ENCODE data around the gene HSPA12B.
A peak's percentile ranks its signal among the peaks of the same experiment; 100 is the strongest.

The HSPA12B gene

GRCh38 chr20:3714092-3714491, 18.4 kb upstream of the HSPA12B start:
- ChIA-PET CTCF (interaction anchor here (0.6 kb wide), 1 partner anchor 66 kb away, joined by 3 read pairs; no protein-coding TSS in a partner anchor), POLR2A (ENCODE audit: low non-redundant PET) (no interaction called here)
- DNase-seq (ENCODE audit: low spot score): no peak
- TF ChIP-seq, protein P1, sequence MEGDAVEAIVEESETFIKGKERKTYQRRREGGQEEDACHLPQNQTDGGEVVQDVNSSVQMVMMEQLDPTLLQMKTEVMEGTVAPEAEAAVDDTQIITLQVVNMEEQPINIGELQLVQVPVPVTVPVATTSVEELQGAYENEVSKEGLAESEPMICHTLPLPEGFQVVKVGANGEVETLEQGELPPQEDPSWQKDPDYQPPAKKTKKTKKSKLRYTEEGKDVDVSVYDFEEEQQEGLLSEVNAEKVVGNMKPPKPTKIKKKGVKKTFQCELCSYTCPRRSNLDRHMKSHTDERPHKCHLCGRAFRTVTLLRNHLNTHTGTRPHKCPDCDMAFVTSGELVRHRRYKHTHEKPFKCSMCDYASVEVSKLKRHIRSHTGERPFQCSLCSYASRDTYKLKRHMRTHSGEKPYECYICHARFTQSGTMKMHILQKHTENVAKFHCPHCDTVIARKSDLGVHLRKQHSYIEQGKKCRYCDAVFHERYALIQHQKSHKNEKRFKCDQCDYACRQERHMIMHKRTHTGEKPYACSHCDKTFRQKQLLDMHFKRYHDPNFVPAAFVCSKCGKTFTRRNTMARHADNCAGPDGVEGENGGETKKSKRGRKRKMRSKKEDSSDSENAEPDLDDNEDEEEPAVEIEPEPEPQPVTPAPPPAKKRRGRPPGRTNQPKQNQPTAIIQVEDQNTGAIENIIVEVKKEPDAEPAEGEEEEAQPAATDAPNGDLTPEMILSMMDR (conservative IDR thresholded peaks at IDR 0.05; ENCODE audit: low read depth): no peak
- no peak overlapping the region for H3K27ac ChIP-seq

DNA sequence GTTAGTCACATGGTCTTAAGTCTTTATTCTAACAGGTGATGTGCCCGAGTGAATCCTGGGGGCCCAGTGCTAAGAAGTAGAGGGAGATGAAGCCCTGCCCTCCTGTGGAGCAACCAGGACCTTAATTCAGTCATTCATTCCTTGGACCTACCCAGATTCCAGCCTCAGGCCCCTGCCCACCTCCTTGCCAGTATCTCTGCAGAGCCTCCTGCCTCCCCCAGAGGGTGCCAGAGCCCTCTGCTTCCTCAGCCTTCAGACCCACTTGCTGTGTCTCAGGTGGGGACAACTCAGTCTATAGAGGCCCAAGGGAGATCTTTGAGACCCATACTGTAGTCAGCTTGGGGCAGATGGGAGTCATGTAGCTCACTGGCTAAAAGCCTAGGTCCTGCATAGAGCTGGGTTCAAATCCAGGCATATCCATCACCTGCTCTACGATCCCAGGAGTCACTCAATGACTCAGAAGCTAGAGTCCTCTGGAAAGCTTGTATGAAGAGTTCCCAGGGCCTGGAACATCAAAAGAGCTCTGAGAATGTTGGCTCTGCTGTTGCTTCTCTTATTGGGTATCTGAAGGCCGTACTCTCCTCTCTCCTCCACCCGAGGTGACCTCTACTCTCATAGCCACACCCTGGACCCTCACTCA, 16.2 kb upstream of the HSPA12B start:
- H3K27ac ChIP-seq: no peak overlapping the region
- DNase-seq (ENCODE audit: low spot score): peak; percentile 52
- TF ChIP-seq, protein P1 (conservative IDR thresholded peaks at IDR 0.05; ENCODE audit: low read depth): peak; percentile 76
- ChIA-PET CTCF (interaction anchor here (0.6 to 1.5 kb wide), 7 partner anchors 12 to 80 kb away, joined by 3 to 5 read pairs (median 4); partner anchors contain the start of gene ADISSP), POLR2A (ENCODE audit: low non-redundant PET) (no interaction called here)

DNA sequence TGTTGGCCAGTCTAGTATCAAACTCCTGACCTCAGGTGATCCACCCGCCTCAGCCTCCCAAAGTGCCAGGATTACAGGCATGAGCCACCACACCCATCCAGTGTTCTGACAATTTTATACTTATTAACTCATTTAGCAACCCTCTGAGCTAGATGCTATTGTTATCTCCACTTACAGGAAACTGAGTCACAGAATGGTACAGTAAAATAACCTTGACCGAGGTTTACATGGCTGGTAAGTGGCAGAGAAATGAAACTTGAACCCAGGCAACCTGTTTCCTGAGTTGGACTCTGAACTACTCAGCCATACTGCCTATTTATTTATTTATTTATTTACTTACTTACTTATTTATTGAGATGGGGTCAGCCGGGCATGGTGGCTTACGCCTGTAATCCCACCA, 13.4 kb upstream of the HSPA12B start:
- no peak for DNase-seq (ENCODE audit: low spot score)
- TF ChIP-seq, protein P1 (conservative IDR thresholded peaks at IDR 0.05; ENCODE audit: low read depth): no peak
- no peak overlapping the region for H3K27ac ChIP-seq
- CTCF ChIA-PET: interaction anchor here (0.6 kb wide), 1 partner anchor 9 kb away, joined by 3 read pairs; no protein-coding TSS in a partner anchor
- POLR2A ChIA-PET (ENCODE audit: low non-redundant PET): no interaction called here

DNA sequence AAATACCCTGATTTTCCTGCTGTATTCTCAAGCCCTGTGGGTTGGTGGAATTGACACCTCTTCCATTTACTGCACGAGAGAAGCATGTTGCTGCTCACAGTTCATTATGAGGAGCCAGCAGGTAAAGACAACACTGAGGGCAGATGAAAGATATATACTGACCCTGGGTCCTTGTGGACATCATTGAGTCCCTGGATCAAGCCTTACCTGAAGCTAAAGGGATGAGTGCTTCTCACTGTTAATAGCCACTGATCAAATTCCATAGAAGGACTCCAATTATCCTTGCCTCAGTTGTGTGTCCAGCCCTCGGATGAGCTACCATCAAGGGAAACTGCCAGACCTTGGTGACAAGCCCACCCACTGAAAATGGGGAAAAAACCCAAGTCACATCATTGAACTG, 12.4 kb upstream of the HSPA12B start:
- TF ChIP-seq, protein P1 (conservative IDR thresholded peaks at IDR 0.05; ENCODE audit: low read depth): no peak
- DNase-seq (ENCODE audit: low spot score): no peak
- CTCF ChIA-PET: interaction anchor here (1.1 kb wide), 1 partner anchor 43 kb away, joined by 5 read pairs; no protein-coding TSS in a partner anchor
- no peak overlapping the region for H3K27ac ChIP-seq
- POLR2A ChIA-PET (ENCODE audit: low non-redundant PET): no interaction called here

- no peak for DNase-seq (ENCODE audit: low spot score)
- CTCF ChIA-PET: interaction anchor here (0.7 to 1.1 kb wide), 3 partner anchors 44 to 612 kb away, joined by 3 to 5 read pairs (median 3); no protein-coding TSS in a partner anchor
- H3K27ac ChIP-seq: no peak overlapping the region
- POLR2A ChIA-PET (ENCODE audit: low non-redundant PET): no interaction called here
- TF ChIP-seq, protein P1 (conservative IDR thresholded peaks at IDR 0.05; ENCODE audit: low read depth): no peak
Measured at GRCh38 chr20:3720626-3721025, 11.9 kb upstream of the HSPA12B start.

DNA sequence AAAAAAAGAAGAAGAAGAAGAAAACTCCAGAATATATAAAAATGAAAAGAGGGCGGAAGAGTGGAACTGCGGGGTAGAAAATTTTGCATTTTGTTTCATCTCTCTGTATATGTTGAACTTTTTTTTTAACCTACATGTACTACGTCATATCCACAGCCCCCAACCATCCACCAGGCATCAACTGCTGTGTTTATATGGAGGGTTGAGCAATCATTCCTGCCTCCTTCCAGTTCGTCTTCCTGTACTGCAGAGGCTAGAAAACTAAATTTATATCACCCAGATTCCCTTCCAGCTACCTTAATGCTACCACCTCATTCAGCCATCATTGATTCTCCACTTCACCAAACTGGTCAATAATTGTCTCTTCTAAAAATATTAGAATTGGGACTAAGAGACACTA, 10.6 kb upstream of the HSPA12B start:
- POLR2A ChIA-PET (ENCODE audit: low non-redundant PET): no interaction called here
- CTCF ChIA-PET: interaction anchor here (0.6 kb wide), 1 partner anchor 9 kb away, joined by 3 read pairs; the partner anchor contains the start of gene SIGLEC1
- DNase-seq (ENCODE audit: low spot score): no peak
- TF ChIP-seq, protein P1 (conservative IDR thresholded peaks at IDR 0.05; ENCODE audit: low read depth): no peak
- H3K27ac ChIP-seq: no peak overlapping the region

All from RWPE1 (cell line).